Endothelial cell of umbilical vein (primary cell): ENCODE data around the gene KAZN. TPM values are rescaled to one million over a fixed set of nuclear protein-coding genes. Genes with fewer than 3 reads are reported as not detected.

Experiments
- BruUV-seq: library from RNA; stranded (reverse); fragments of 400-500 nt; replicated peaks from 2 replicates; lab custom pipeline; 2021; lab: Mats Ljungman, UMichigan
- CTCF ChIA-PET: fragments of 300-600, 350-600 bp; sonication (Branson Sonifier 250); formaldehyde crosslinking; loops from one replicate; lab custom pipeline; 2021; ENCODE audit warnings: antibody characterized with exemption, inconsistent platforms; lab: Charles Lee
- POLR2A ChIA-PET: fragments of 300-600, 350-600 bp; sonication (Branson Sonifier 250); formaldehyde crosslinking; loops from one replicate; lab custom pipeline; 2021; ENCODE audit warnings: antibody characterized with exemption, inconsistent platforms; lab: Charles Lee
- DNase-seq: peaks from one replicate; pipeline ENCODE4 v3.0.0-alpha.2; 2011; ENCODE audit warnings: low read depth, low spot score
- FAIRE-seq: peaks from 2 replicates; lab custom pipeline; 2011; peaks lifted over from hg19 to GRCh38; lab: Jason Lieb, UNC
- H2AFZ ChIP-seq: 2 replicates; pipeline ENCODE4 v1.6.0; 2012; ENCODE audit warnings: low read depth, low read length, control low read depth, inconsistent platforms
- H3K27ac ChIP-seq: 2 replicates; pipeline ENCODE4 v1.5.1; 2011; ENCODE audit warnings: low read depth, mild to moderate bottlenecking, control low read depth, low read length, moderate library complexity; ENCODE audit not compliant: insufficient read depth
- H3K27me3 ChIP-seq, 2 experiments: 2 replicates each; pipeline versions ENCODE4 v1.6.0 to v1.6.1; 2011; ENCODE audit warnings: low read length in 2 of 2, mixed read lengths in 1 of 2; ENCODE audit not compliant: control insufficient read depth in 2 of 2, insufficient read depth in 2 of 2
- H3K36me3 ChIP-seq, 2 experiments: 2 replicates in 1 of 2; 3 replicates in 1 of 2; pipeline ENCODE4 v1.5.1; 2011; ENCODE audit warnings: low read length in 2 of 2, mild to moderate bottlenecking in 1 of 2, moderate library complexity in 1 of 2; ENCODE audit not compliant: control insufficient read depth in 2 of 2, insufficient read depth in 2 of 2; ENCODE audit errors: extremely low read depth in 1 of 2
- H3K4me1 ChIP-seq: 3 replicates; pipeline ENCODE4 v1.5.1; 2011; ENCODE audit warnings: mild to moderate bottlenecking, low read length; ENCODE audit not compliant: control insufficient read depth, insufficient read depth; ENCODE audit errors: extremely low read depth
- H3K4me2 ChIP-seq: 2 replicates; pipeline ENCODE4 v1.6.1; 2011; ENCODE audit warnings: low read length, control low read depth, mixed read lengths; ENCODE audit not compliant: insufficient read depth
- H3K4me3 ChIP-seq, 3 experiments: fragments of 200-600 bp in 1 of 3; sonication (generic), shearing (Covaris generic) in 1 of 3; replicated peaks in 1 of 3; 2 replicates each; pipeline ENCODE4 v1.5.1; 2011 to 2016; ENCODE audit warnings: control low read depth in 3 of 3, low read length in 3 of 3, mild to moderate bottlenecking in 2 of 3, inconsistent platforms in 1 of 3, low read depth in 1 of 3, moderate library complexity in 1 of 3; ENCODE audit not compliant: insufficient read depth in 1 of 3
- H3K79me2 ChIP-seq: 2 replicates; pipeline ENCODE4 v1.6.0; 2012; ENCODE audit warnings: low read length, inconsistent platforms; ENCODE audit not compliant: control insufficient read depth, insufficient read depth
- H3K9ac ChIP-seq: replicated peaks from 2 replicates; pipeline ENCODE3; 2011; ENCODE audit warnings: low read length, control low read depth; ENCODE audit not compliant: insufficient read depth; ENCODE audit errors: extremely low read depth
- H3K9me1 ChIP-seq: replicated peaks from 3 replicates; pipeline ENCODE4 v1.6.0; 2011; ENCODE audit warnings: mild to moderate bottlenecking, low read length; ENCODE audit not compliant: control insufficient read depth, insufficient read depth; ENCODE audit errors: extremely low read depth
- H3K9me3 ChIP-seq: replicated peaks from 2 replicates; pipeline ENCODE4 v1.5.1; 2012; ENCODE audit warnings: low read length, inconsistent platforms; ENCODE audit not compliant: control insufficient read depth, insufficient read depth
- H4K20me1 ChIP-seq: replicated peaks from 2 replicates; pipeline ENCODE3; 2011; ENCODE audit warnings: mild to moderate bottlenecking, low read length; ENCODE audit not compliant: control insufficient read depth, insufficient read depth; ENCODE audit errors: extremely low read depth
- EZH2 ChIP-seq: IDR thresholded peaks from 2 replicates; pipeline ENCODE4 v1.6.1; 2012; ENCODE audit warnings: borderline replicate concordance, low read depth, mild to moderate bottlenecking, moderate library complexity, low read length, inconsistent platforms; ENCODE audit not compliant: severe bottlenecking
- FOS ChIP-seq: IDR thresholded peaks from 2 replicates; pipeline ENCODE4 v1.6.1; 2011; ENCODE audit warnings: mild to moderate bottlenecking, low read length, moderate library complexity, borderline replicate concordance; ENCODE audit not compliant: insufficient read depth
- GATA2 ChIP-seq: IDR thresholded peaks from 2 replicates; pipeline ENCODE4 v1.7.0; 2011; ENCODE audit warnings: low read depth, mild to moderate bottlenecking, moderate library complexity, mixed read lengths, low read length; ENCODE audit not compliant: insufficient read length, insufficient read depth
- JUN ChIP-seq: IDR thresholded peaks from 2 replicates; pipeline ENCODE4 v1.6.1; 2011; ENCODE audit warnings: borderline replicate concordance, low read depth; ENCODE audit not compliant: insufficient read length, insufficient read depth
- MAX ChIP-seq: IDR thresholded peaks from 2 replicates; pipeline ENCODE4 v1.6.1; 2011; ENCODE audit not compliant: insufficient read depth, insufficient read length
- MYC ChIP-seq: IDR thresholded peaks from one replicate; pipeline ENCODE4 v1.6.1; 2011; ENCODE audit warnings: mild to moderate bottlenecking, low read depth, low read length
- POLR2A ChIP-seq: IDR thresholded peaks from 2 replicates; pipeline ENCODE4 v1.6.1; 2012; ENCODE audit warnings: low read depth, mild to moderate bottlenecking, control low read depth, low read length
- POLR2AphosphoS5 ChIP-seq: IDR thresholded peaks from 2 replicates; pipeline ENCODE4 v1.6.1; 2012; ENCODE audit warnings: low read depth, mild to moderate bottlenecking, control low read depth, low read length, moderate library complexity; ENCODE audit not compliant: insufficient read depth
- dilution Hi-C: fragments of 300-500 bp; cut with MboI; formaldehyde crosslinking; loops from one replicate; pipeline ENCODE4 v1.15.0; 2019; ENCODE audit warnings: low sequenced_read_pairs; ENCODE audit not compliant: extremely low pct_ligation_motif_present
- intact Hi-C: fragments of 100-400 bp; cut with micrococcal nuclease; formaldehyde crosslinking; loops from one replicate; pipeline ENCODE4 v1.10.0; 2022
- polyA plus RNA-seq, 4 experiments: library from polyadenylated mRNA; depleted of rRNA in 3 of 4; stranded (reverse) in 3 of 4; unstranded in 1 of 4; fragments of >200 nt; gene quantifications; 2 replicates each; pipeline versions ENCODE4 v1.2.1 to v1.2.3, GENCODE V29; 2011 to 2012; ENCODE audit warnings: missing spikeins in 1 of 4
- total RNA-seq: library from RNA; stranded (reverse); gene quantifications from 2 replicates; pipeline ENCODE4 v1.2.3, GENCODE V29; 2021
- TF ChIP-seq, protein P1 (sequence below), 2 donors: IDR thresholded peaks; 1 replicate in 1 of 2; 2 replicates in 1 of 2; pipeline ENCODE4 v1.5.1; 2011; ENCODE audit warnings: low read length in 2 of 2, mild to moderate bottlenecking in 2 of 2, moderate library complexity in 2 of 2, control low read depth in 1 of 2, inconsistent platforms in 1 of 2, low read depth in 1 of 2; ENCODE audit not compliant: insufficient read depth in 1 of 2; ENCODE audit errors: extremely low read depth in 1 of 2

Gene KAZN
- total and polyA plus RNA-seq, 2 donors (not counting 3 experiments of a cell fraction or from before 2014, with no cell fraction given) = 1.6 to 5.8 TPM

DNA sequence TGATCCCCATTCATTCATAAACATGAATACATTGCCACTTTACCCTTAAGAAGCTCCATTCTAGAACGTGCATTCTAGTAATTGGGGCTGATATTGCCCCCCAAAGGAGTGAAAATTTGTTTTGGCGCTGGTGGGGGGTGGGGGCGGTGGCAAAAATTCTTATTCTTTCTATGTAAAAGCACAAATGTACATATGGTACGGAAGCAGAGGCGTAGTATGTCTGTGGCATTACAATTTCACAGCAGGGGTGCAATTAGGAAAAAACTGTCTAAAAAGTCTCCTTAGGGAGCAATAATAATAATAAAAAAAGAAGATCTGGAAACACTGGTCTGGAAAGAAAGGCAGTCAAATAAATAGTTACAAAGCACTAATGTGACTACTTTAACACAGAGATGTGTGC is 514.7 kb downstream of the KAZN start:
- Histone ChIP-seq H3K9ac (no peak overlapping the region), H3K36me3 (no peaks in the 10 kb centered on the region), H2AFZ (no peak overlapping the region), H3K79me2 (no peaks in the 10 kb centered on the region), H3K9me1 (no peaks in the 10 kb centered on the region), H3K4me1 (no peaks in the 10 kb centered on the region), H3K27me3 (peaks cover 0 to 2% of the 10 kb centered on the region in 2 experiments), H3K27ac (no peak overlapping the region), H3K4me3 (no peak overlapping the region), H3K4me2 (no peak overlapping the region), H4K20me1 (no peaks in the 10 kb centered on the region), H3K9me3 (no peaks in the 10 kb centered on the region)
- ChIA-PET CTCF (no interaction called here), POLR2A (no interaction called here)
- TF ChIP-seq POLR2A = no peak
- TF ChIP-seq EZH2 = no peak
- dilution Hi-C loops = no loop called here
- FAIRE-seq (no peak), DNase-seq (no peak)
- intact Hi-C loops = no loop called here
- no TSS peak for BruUV-seq

- Histone ChIP-seq H3K4me2 (no peak overlapping the region), H3K27me3 (peaks cover 0 to 2% of the 10 kb centered on the region in 2 experiments), H3K79me2 (no peaks in the 10 kb centered on the region), H3K4me1 (no peaks in the 10 kb centered on the region), H3K4me3 (no peak overlapping the region), H3K9me3 (no peaks in the 10 kb centered on the region), H4K20me1 (no peaks in the 10 kb centered on the region), H3K36me3 (no peaks in the 10 kb centered on the region), H3K9me1 (no peaks in the 10 kb centered on the region), H3K9ac (no peak overlapping the region), H2AFZ (no peak overlapping the region), H3K27ac (no peak overlapping the region)
- POLR2A ChIA-PET = no interaction called here
- CTCF ChIA-PET = interaction anchor here (0.8 kb wide), 1 partner anchor 14 kb away, joined by 4 read pairs; no protein-coding TSS in a partner anchor
- FAIRE-seq (no peak), DNase-seq (no peak)
- BruUV-seq = no TSS peak
- dilution Hi-C loops = no loop called here
- no peak for TF ChIP-seq POLR2A
- no peak for TF ChIP-seq FOS
- TF ChIP-seq GATA2 = no peak
- TF ChIP-seq POLR2AphosphoS5 = no peak
- no peak for TF ChIP-seq MYC
- no peak for TF ChIP-seq JUN
- TF ChIP-seq MAX = no peak
- TF ChIP-seq EZH2 = no peak
- TF ChIP-seq, protein P1, sequence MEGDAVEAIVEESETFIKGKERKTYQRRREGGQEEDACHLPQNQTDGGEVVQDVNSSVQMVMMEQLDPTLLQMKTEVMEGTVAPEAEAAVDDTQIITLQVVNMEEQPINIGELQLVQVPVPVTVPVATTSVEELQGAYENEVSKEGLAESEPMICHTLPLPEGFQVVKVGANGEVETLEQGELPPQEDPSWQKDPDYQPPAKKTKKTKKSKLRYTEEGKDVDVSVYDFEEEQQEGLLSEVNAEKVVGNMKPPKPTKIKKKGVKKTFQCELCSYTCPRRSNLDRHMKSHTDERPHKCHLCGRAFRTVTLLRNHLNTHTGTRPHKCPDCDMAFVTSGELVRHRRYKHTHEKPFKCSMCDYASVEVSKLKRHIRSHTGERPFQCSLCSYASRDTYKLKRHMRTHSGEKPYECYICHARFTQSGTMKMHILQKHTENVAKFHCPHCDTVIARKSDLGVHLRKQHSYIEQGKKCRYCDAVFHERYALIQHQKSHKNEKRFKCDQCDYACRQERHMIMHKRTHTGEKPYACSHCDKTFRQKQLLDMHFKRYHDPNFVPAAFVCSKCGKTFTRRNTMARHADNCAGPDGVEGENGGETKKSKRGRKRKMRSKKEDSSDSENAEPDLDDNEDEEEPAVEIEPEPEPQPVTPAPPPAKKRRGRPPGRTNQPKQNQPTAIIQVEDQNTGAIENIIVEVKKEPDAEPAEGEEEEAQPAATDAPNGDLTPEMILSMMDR (IDR thresholded peaks at IDR 0.05; ENCODE audit: extremely low read depth in 1 of 2, insufficient read depth in 1 of 2, low read depth in 1 of 2, low read length in 2 of 2) = no peak
- intact Hi-C loops = no loop called here
These were observed 516.4 kb downstream of the KAZN start for GRCh38 chr1:15114884-15115283.
